NCI-H2196 (cell line): Measurements from ENCODE around the gene KRTAP12-3.
"Not testable (repeated sequence)": the region's sequence is repeated elsewhere in the genome, so short reads cannot be mapped to it uniquely, and the experiment has no call there.

ENCODE experiments used
- DNase-seq: peaks from one replicate; lab custom pipeline; 2025; ENCODE audit not compliant: unreplicated experiment; lab: John Stamatoyannopoulos, UW

The KRTAP12-3 gene

DNA sequence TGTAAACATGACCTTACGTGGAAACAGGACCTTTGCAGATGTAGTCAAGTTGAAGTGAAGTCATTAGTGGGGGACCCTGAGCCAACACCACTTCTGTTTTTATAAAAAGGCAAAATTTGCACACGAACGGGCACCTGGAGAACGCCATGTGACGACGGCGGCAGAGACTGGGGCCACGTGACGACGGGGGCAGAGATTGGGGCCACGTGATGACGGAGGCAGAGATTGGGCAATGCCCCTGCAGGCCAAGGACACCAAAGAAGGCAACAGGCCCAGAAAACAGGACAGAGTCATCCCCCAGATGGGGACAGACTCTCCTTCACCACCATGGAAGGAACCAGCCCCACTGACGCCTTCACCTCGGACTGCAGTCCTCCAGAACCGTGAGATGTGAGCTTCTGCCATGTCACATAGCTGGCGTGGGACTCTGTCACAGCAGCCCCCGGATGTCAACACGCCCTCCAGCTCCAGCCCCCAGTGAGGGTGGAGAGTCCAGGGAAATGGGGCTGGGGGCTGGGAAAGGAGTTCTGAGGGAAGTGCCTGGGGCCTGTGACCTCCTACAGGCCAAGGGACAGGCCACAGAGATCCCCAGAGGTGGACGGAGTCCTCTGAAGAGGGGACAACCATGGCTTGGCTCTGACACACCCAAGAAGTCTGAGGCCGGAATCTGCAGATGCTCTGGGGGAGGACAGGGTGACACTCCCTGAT, 7.3 kb upstream of the KRTAP12-3 start:
- no peak for DNase-seq

DNA sequence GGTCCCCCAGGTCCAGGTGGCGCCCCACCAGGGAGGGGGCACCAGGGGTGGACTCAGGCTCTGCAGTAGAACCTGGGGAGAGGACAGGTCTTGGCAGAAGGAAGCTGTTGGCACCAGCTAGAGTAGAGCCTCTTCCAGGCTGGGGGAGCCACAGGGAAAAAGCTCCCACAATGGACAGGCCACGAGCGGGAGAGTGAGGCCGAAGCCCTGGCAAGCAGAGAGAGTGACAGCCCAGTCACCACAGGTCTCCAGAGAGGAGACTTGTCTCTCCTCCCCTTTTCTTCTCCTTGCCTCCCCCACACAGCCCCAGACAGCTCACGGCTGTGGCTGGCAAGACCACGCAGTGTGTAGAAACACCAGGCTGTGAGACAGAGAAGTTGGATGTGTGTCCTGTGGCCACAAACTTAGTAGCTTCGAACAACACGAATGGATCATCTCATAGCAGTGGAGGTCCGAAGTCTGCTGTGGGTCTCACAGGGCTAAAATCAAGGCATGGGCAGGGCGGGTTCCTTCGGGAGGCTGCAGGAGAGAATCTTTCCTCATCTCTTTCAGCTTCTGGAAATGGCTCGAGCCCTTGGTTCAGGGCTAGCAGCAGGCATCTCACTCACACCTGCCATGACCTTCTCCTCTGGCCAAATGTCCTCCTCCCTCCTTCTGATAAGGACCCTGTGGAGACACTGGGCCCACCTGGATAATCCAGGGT, 6.6 kb upstream of the KRTAP12-3 start:
- no peak for DNase-seq

DNA sequence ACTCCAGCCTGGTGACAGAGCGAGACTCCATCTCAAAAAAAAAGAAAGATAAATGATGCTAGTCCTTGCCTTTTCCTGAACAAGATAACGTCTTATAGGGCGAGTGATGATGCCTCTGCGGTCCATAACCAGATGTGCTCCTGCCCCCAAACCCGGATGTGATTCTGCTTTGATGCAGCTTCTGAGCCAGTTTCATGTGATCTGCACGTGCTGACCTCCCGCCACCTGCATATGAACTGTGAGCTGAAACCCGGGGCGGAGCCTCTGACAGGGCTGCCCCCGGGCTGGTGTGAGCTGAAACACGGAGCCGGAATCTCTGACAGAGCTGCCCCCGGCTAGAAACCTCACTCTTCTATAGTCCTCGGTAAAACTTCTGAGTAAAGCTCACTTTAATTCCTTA, 4.6 kb upstream of the KRTAP12-3 start:
- peak; percentile 28 for DNase-seq

DNA sequence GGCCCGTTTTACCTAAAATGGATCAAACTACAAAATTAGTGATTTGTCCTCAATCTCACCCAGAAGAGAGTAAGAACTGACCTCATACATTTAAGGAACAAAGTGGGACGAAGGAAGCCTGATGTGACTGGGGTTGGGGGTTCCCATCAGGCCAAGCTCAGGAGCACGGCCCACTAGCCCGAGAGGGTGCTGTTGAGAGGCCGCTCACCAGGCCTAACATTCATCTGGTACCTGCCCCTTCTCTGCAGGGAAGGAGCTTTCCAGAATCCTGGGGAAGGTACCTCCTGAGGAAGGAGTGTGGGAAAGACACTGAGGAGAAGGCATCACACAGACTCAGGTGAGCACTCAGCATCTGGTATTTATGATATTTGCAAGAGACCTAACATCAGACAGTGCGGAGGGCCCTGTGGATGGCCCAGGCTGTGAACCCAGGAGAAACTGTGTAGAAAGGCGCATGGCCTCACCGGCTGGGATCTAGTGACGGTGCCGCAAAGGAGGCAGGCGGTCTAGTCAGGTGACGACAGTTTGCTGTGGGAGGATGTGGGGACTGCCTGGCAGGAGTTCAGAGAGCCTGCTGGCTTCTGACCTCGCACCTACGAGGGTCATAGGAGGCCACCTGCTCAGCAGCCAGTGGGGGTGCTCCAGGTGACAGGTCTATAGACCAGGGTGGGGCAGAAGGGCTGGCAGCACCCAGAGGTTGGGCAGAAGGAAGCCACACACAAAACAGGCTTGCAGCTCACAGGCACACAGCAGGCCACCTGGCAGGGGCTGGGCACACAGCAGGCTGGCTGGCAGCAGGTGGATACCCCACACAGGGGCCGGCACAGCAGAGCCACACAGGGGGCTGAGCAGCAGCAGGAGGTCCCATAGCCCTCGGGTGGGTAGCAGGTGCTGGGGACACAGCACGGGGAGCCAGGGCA, 3.8 kb upstream of the KRTAP12-3 start:
- DNase-seq = peak; percentile 71

DNA sequence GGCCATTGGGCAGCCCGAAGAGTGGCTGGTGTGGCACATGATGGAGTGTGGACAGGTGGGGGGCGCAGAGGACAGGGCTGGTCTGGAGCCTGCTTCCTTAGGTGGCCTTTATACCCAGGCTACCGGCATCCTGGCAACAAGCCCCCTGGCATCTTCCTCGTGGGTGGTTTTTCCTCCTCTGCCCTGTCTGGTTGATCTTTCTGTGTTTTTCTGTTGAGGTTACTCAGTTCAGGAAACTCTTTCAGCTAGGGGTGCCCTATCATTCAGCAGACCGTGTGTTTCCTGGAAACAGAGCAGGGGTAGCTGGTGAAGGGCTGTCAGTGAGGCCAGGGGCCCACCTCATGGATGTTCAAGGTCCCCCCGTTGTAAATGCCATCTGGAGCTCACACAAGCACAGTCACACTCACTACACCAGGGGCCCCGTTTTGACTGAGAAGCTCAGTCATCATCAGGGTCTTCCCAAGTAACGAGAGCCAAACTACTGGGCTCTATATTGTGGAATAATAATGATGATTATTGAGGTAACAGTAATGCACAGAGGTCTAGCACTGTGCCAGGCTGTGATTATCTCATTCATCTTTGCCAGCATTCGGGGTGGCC, 3.1 kb upstream of the KRTAP12-3 start, which contains the start of gene KRTAP12-4:
Gene KRTAP12-4 (minus strand): TSS at position 84 of the 600 bp plus-strand sequence. CDS start 45 bp downstream, at position 39.
- no peak for DNase-seq

DNA sequence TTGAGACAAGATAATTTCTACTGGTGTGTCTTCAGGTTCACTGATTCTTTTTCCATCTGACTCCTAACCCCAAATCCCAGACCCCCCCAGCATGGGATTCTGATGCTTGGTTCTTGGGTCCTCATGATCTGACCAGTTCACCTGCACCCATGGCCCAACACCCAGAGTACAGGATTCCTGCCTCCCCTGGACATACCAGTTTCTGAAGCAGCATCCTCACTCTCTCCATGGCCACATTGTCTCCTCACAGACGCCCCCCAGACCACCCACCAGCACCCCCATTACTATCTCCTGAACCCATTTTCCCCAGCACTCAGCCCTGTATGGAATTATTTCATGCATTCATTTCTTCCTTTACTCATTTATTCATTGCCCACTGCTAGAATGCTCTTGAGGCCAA, 864 bp upstream of the KRTAP12-3 start:
- no peak for DNase-seq

DNA sequence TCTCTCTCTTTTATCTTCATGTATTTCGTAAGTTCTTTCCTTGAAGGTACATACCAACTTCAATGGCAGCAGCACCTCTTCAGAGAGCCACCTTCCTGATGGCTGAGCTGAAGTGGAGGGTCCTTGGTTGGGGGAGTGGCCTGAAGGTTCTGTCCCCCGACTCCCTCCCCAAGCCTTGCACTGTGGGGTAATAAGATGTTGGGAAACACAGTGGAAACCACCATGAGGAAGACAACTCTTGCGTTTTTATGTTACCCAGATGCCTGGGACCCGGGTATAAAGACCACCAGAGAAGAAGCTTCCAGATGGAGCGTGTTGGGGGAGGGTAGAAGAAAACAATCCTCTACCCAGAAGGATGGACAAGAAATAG, 794 bp downstream of the KRTAP12-3 start:
- DNase-seq = no peak

DNA sequence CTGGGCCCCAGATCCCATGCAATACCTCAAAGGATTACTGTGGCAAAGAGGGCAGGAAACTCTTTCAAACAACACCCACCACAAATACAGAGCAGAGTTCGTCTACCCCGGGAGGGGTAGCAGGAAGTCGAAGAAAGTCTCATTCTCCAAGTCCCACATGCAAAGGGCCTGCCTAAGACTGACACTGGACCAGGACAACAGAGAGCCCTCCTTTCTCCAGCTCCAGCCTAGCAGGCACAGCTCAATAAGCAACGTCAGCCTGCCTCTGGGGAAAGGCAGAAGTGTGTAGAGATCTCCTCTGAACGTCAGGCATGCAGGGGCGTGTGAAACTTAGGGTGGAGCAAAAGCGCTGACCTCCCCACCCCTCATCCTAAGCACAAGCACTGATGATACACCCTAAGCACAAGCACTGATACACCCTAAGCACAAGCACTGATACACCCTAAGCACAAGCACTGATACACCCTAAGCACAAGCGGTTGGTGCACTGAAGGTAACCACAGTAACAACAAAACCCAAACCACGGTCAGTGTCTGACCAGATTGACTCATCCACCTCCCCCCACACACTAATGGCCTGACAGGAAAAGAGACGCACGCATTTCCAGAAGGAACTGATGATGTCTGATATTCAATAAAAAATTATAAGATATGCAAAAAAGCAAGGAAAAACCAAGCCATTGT, 1.3 kb downstream of the KRTAP12-3 start:
- no peak for DNase-seq

DNA sequence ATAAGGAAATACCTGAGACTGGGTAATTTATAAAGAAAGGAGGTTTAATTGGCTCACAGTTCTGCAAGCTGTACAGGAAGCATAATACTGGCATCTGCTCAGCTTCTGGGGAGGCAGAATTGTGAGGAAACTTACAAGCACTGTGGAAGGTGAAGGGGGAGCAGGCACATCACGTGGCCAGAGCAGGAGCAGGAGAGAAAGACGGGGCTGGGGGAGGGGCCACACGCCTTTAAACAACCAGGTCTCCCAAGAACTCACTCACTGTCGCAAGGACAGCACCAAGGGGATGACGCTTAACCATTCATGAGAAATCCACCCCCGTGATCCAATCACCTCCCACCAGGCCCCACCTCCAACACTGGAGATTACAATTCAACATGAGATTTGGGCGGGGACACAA, 3.8 kb downstream of the KRTAP12-3 start:
- DNase-seq = not testable (repeated sequence)

DNA sequence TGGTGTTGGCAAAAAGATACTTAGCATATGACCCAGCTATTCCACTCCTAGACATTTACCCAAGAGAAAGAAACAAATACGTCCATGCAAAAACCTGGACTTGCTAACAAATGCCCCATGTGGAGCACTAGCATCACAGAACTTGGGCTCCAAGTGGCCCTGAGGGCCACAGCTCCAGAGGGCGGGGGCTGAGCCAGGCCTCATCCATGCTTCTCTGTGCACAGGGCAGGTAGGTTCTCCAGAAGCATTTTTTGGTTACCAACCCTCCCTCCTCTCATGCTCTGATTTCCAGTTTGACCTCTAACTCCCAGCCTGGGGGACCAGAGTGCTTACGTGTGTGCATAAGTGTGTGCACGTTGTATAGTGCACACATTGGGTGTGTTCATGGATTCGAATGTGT, 7.0 kb downstream of the KRTAP12-3 start:
- DNase-seq = no peak

DNA sequence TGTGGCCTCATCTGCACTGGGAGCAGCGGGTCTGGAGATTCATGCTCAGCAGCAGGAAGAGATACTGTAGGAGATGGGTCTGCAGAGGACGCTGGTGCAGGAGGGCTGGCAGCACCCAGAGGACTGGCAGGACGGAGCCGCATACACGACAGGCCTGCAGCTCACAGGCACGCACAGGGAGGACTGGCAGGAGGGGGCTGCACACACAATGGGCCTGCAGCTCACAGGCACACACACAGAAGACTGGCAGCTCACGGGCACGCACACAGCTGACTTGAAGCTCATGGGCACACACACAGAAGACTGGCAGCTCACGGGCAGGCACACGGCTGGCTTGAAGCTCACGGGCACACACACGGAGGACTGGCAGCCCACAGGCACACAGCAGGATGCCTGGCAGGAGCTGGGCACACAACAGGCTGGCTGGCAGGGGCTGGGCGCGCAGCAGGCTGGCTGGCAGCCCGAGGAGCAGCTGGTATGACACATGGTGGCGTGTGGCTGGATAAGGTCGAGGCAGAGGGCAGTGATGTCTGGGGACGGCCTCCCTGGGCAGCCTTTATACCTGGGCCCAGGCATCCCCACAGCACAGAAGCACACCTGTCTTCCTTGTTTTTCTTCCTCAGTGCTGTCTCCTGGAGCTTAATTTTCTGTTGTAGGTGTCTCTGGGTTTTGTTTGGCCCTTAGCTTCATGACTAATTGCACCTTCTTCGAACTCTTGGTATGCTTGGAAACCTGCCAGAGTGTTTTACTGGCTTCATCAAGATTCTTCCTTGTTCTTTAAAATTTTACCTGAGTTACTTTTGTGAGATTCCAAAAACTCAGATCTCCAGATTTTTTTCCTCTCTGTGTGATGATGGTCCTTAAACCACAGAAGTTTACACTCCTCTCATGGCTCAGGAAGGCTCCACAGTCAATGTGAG, 8.9 kb downstream of the KRTAP12-3 start, which contains the start of gene KRTAP12-2:
Gene KRTAP12-2 (minus strand): TSS at position 527 of the 920 bp plus-strand sequence. CDS start 41 bp downstream, at position 486.
- peak; percentile 68 for DNase-seq

DNA sequence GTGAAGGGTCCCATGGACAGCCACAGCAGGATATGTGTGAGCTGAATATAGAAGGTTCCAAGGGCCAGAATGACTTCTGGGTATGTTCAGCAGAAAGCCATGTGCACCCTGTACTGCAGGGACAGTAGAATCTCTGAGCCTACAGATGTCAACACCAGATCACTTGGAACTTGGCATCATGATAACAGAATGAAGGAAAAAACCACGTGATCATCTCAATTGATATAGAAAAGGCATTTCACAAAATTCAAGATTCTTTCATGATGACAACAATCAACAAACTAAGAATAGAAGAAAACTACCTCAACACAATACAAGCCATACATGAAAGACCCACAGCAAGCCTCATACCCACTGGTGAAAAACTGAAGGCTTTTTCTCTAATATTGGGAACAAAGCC, 9.9 kb downstream of the KRTAP12-3 start:
- DNase-seq = no peak

DNA sequence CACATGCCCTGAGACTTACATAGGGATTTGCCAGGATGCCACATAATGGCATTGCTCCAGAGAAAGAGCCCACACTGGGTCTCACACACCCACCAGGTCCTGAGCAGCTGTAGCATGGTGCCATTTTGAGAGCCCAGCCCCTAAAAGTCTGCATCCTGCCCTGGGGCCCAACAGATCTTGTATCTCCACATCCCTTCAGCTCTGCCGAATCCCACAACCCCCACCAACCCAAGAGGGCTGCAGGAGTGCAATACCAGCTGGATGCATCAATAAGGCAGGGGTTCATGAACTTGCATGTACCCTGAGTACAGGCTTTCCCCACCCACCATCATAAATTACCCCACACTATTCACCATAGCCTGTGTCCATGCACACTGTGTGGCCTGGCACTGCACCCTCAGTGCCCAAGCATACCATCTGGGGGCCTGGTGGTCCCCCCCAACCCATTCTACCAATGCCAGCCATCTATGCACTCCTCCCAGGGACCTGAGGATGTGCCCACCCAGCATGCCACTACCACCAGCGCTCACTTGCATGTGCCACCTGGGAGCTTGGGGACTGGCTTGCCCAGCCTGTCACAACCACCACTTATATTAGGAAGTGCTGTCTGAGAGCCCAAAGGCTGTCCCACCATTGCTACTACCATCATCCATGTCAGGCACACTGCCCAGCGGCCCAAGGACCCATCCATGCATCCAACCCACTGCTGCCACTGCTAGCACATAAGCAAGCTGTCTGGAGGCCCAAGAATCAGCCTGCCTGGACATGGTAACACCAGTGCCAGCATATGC, 13.1 kb downstream of the KRTAP12-3 start:
- DNase-seq = no peak

DNA sequence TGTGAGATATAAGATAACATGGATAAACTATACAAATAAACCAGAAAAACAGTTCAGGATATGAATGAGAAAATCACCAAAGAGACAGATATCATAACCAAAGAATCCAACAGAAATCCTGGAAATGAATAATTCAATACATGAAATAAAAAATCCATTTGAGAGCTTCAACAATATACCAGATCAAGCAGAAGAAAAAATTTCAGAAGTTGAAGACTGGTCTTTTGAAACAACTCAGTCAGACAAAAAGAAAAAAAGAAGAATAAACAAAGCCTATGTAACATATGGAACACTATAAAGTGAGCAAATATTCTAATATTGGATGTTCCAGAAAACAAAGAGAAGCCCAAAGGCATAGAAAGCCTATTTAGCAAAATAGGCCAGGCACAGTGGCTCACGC, 14.2 kb downstream of the KRTAP12-3 start:
- no peak for DNase-seq

DNA sequence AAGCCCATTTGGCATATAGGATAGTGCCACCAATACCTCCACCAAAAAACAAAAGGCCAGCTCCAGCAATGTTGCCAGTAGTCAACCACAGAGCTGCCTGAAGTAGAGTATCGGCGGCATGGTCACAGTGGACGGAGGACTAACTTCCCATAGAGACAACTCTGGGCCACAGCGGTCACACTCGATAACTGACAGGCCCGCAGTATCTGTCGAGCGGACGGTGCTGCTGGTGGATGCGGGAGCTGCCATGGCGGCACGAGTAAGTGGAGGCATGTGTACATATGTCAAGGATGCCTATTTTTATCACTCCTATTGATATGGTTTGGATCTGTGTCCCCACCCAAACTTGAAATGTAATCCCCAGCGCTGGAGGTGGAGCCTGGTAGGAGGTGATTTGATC, 20.1 kb downstream of the KRTAP12-3 start:
- no peak for DNase-seq

DNA sequence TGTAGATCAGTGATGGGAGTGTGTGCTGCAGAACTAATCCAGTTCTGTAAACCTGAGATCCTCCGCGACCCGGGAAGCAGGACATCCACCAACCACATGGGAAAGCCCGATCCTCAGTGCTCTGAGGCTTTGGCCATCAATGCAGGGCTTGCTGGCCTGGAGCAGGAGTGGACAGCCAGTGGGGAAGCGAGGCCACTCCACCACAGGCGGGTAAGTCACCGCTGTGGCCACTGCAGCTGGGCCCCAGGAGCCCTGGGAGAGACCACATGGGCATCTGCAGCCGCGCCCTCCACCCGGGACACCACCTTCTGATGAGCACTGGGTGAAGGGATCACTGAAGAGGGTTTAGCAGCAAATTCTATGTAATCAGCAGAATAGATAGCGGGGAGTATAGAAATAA, 23.4 kb downstream of the KRTAP12-3 start:
- DNase-seq = no peak

DNA sequence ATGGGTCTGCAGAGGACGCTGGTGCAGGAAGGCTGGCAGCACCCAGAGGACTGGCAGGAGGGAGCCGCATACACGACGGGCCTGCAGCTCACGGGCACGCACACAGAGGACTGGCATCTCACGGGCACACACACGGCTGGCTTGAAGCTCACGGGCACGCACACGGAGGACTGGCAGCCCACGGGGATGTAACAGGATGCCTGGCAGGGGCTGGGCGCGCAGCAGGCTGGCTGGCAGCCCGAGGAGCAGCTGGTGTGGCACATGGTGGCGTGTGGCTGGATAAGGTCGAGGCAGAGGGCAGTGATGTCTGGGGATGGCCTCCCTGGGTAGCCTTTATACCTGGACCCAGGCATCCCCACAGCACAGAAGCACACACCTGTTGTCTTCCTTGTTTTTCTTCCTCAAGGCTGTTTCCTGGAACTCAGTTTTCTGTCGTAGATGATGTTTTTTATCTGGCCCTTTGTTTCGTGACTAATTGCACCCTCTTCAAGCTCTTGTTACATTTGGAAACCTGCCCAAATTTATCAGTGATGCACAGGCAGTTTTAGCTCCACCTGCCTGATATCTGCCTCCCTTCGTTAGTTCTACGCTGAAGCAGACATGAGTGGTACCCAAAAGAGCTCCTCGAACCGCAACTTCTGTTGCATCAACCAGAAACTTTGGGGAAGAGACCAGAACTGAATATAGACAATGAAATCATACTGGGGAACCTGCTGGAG, 24.3 kb downstream of the KRTAP12-3 start, which contains the start of gene KRTAP12-1:
Gene KRTAP12-1 (minus strand): TSS at position 303 of the 719 bp plus-strand sequence. CDS start 40 bp downstream, at position 263.
- peak; percentile 76 for DNase-seq
